Activated CD8-positive, alpha-beta memory T cell treated with anti-CD3 and anti-CD28 coated beads, Interleukin-2, amount 50 U/mL, for 48 hours (primary cell): ENCODE results near the gene HTRA1.

Experiments
- DNase-seq: peaks from one replicate; pipeline ENCODE4 v3.0.0-alpha.2; 2020

HTRA1 gene

DNA sequence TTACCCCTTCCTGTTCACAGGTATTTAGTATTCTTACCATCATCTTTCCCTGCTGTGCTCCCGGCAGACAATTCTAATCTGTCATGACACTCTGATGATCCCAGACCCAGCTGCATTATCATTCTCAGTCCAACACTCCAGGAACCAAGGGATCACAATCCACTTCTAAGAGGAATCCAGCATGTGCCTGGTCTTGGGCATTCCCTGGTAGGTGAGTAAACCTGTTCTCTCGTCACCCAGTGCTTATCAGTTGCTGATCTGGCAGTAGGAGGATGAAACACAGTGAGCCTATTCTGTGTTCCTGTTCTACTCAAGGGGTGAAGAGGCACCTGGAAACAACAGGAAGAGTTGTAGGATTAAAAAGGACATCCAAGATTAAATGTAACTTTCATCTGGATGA is 97.9 kb downstream of the HTRA1 start:
- DNase-seq = no peak

DNA sequence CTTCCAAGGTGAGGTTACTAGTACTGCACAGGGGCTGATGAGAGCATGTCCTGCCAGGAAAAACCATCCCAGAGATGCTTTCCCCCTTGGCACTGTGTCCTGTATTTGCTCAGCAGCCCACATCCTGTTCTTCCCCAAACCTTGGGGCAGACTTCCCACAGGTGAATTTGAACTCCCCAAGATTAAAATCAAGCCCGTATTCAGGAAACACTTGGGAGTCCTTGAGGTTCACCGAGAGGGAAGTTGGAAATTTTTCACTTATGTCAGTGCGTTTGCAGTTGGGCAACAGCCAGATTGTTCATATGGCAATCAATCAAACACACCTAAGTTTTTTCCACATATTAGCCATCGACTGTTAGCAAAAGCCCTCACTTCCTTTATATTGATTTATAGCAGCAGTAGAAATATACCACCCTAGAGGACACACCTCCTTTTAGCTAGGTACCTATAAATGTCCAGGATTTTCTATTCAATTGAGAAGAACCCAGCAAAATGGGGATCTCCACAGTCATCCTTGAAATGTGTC is 99.0 kb downstream of the HTRA1 start, which contains the start of gene DMBT1:
DMBT1 (plus strand) TSS at position 476 of the 526 bp plus-strand sequence; CDS start at position 493, 17 bp downstream.
- no peak for DNase-seq

DNA sequence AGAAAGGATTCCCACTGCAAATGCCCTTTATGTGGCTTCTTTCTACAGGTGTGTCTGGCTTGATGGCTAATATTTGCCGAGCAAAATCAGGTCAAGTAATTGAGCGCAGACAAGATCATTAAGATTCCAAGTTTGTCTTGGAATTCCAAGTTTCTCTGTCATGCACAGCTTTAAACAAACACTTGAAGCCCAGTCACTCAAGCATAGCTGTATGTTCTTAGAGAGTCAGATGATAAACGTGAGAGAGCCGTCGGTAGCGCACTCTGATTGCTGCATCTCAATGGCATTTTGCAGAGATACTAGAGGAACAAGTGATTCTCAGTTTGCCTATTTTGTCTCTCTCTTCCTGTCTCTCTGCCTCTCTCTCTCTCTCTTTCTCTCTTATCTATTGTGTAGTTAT is 99.9 kb downstream of the HTRA1 start:
- DNase-seq = no peak

DNA sequence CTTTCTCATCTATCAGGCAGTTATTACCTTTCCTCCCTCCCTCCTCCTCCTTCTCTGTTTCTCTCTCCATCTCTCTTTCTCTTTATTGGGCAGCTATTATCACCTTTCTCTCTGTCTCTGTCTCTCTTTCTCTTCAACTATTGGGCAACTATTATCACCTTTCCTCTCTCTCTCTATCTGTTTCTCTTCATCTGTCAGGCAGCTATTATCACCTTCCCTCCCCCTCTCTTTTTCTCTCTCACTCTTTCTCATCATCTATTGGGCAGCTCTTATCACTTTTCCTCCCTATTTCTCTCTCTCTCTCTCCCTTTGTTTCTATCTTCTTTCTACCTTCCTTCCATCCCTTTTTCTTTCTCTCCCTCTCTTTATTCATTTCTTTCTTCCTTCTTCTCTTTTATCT is 100.4 kb downstream of the HTRA1 start:
- DNase-seq = no peak
